K562 (cell line): Measurements from ENCODE around the gene ANKRD11. TPM values are rescaled to one million over a fixed set of nuclear protein-coding genes. Genes with fewer than 3 reads are reported as not detected.

Experiments used
- ATAC-seq: fragments of 200-7000 bp; cut with Tn5 transposase; 3 replicates; pipeline ENCODE4 v1.9.1; 2020; ENCODE audit warnings: moderate library complexity
- BruUV-seq: library from RNA; stranded (reverse); fragments of 400-500 nt; replicated peaks from 2 replicates; lab custom pipeline; 2021; lab: Mats Ljungman, UMichigan
- CTCF ChIA-PET: fragments of 300-600 bp; formaldehyde crosslinking; extraction: SDS; loops from one replicate; lab custom pipeline; 2021; ENCODE audit warnings: low intra/inter-chr PET ratio; lab: Yijun Ruan, JAX
- POLR2A ChIA-PET: fragments of 300-600, 350-650 bp; sonication (Branson Sonifier 250); formaldehyde crosslinking; extraction: SDS; loops from one replicate; lab custom pipeline; 2021; ENCODE audit warnings: antibody characterized with exemption, inconsistent platforms; lab: Yijun Ruan, JAX
- DNase-seq, 4 experiments: peaks; one replicate each; pipeline versions ENCODE4 v3.0.0 to v3.0.0-alpha.2; 2011 to 2018; ENCODE audit warnings: low spot score in 3 of 4, mixed read lengths in 3 of 4; ENCODE audit errors: extremely low read depth in 1 of 4
- FAIRE-seq: peaks from 2 replicates; lab custom pipeline; 2011; peaks lifted over from hg19 to GRCh38; lab: Jason Lieb, UNC
- H2AFZ ChIP-seq: 2 replicates; pipeline ENCODE4 v1.6.0; 2011; ENCODE audit warnings: low read depth, low read length, control low read depth, inconsistent platforms
- H3K27ac ChIP-seq: fragments of 200-600 bp; 3 replicates; pipeline ENCODE4 v1.8.0; 2011; ENCODE audit warnings: low read depth, mild to moderate bottlenecking, control low read depth, inconsistent platforms, low read length, moderate library complexity, mixed read lengths; ENCODE audit errors: extremely low read depth
- H3K27me3 ChIP-seq, 2 experiments: fragments of 300-600 bp in 1 of 2; 2 replicates in 1 of 2; 3 replicates in 1 of 2; pipeline versions ENCODE4 v1.6.0 to v1.8.0; 2011; ENCODE audit warnings: inconsistent platforms in 2 of 2, low read length in 2 of 2, mild to moderate bottlenecking in 1 of 2, mixed read lengths in 1 of 2, moderate library complexity in 1 of 2; ENCODE audit not compliant: control insufficient read depth in 2 of 2, insufficient read depth in 2 of 2
- H3K36me3 ChIP-seq: fragments of 300-600 bp; 3 replicates; pipeline ENCODE4 v1.8.0; 2011; ENCODE audit warnings: mild to moderate bottlenecking, low read length, inconsistent platforms; ENCODE audit not compliant: control insufficient read depth, insufficient read depth
- H3K4me1 ChIP-seq, 2 experiments: fragments of 200-600 bp in 1 of 2; replicated peaks in 1 of 2; 2 replicates in 1 of 2; 3 replicates in 1 of 2; pipeline versions ENCODE4 v1.5.1 to v1.8.0; 2011; ENCODE audit warnings: inconsistent platforms in 2 of 2, low read length in 2 of 2, mild to moderate bottlenecking in 1 of 2, mixed read lengths in 1 of 2, moderate library complexity in 1 of 2; ENCODE audit not compliant: control insufficient read depth in 2 of 2, insufficient read depth in 2 of 2
- H3K4me2 ChIP-seq: 2 replicates; pipeline ENCODE4 v1.6.1; 2011; ENCODE audit warnings: low read length, control low read depth, inconsistent platforms, mixed read lengths; ENCODE audit not compliant: insufficient read depth
- H3K4me3 ChIP-seq: fragments of 200-600 bp; sonication (generic), shearing (Covaris generic); 2 replicates; pipeline ENCODE4 v1.5.1; 2016; ENCODE audit warnings: control low read depth, inconsistent platforms
- H3K79me2 ChIP-seq: fragments of 200-600 bp; 3 replicates; pipeline ENCODE4 v1.8.0; 2011; ENCODE audit warnings: low read length, inconsistent platforms; ENCODE audit not compliant: control insufficient read depth, insufficient read depth
- H3K9ac ChIP-seq, 2 experiments: 2 replicates each; pipeline versions ENCODE4 v1.6.0 to v1.6.1; 2011; ENCODE audit warnings: low read depth in 2 of 2, low read length in 2 of 2, control low read depth in 1 of 2, inconsistent platforms in 1 of 2, mild to moderate bottlenecking in 1 of 2, mixed read lengths in 1 of 2; ENCODE audit not compliant: insufficient read depth in 1 of 2
- H3K9me1 ChIP-seq: one replicate; pipeline ENCODE4 v1.6.0; 2011; ENCODE audit warnings: inconsistent platforms, mild to moderate bottlenecking, low read length, moderate library complexity; ENCODE audit not compliant: control insufficient read depth, insufficient read depth
- H3K9me3 ChIP-seq: replicated peaks from 2 replicates; pipeline ENCODE4 v1.5.1; 2011; ENCODE audit warnings: low read depth, low read length, inconsistent platforms; ENCODE audit not compliant: control insufficient read depth, insufficient read depth
- H4K20me1 ChIP-seq: replicated peaks from 2 replicates; pipeline ENCODE4 v1.6.1; 2011; ENCODE audit warnings: low read length, inconsistent platforms, mixed read lengths; ENCODE audit not compliant: control insufficient read depth, insufficient read depth
- CHD4 ChIP-seq: fragments of 200-600 bp; sonication (generic); IDR thresholded peaks from 3 replicates; pipeline ENCODE4 v1.6.1; 2012; ENCODE audit warnings: low read depth, mild to moderate bottlenecking, mixed read lengths, low read length, inconsistent platforms; ENCODE audit not compliant: insufficient read depth, insufficient replicate concordance, poor library complexity, severe bottlenecking
- FOXM1 ChIP-seq, 2 experiments: fragments of 450-650 bp in 1 of 2; sonication (generic) in 1 of 2; formaldehyde crosslinking in 1 of 2; IDR thresholded peaks; 2 replicates each; pipeline versions ENCODE4 v1.6.1 to v1.9.0; 2017 to 2022; ENCODE audit warnings: low read depth in 2 of 2, mild to moderate bottlenecking in 2 of 2, missing genetic modification reagents in 1 of 2, moderate library complexity in 1 of 2
- POLR2AphosphoS5 ChIP-seq: IDR thresholded peaks from 2 replicates; pipeline ENCODE4 v1.6.1; 2011; ENCODE audit warnings: mild to moderate bottlenecking, low read depth, low read length, moderate library complexity; ENCODE audit not compliant: control insufficient read depth, insufficient read depth
- RCOR1 ChIP-seq, 2 experiments: IDR thresholded peaks; 2 replicates each; pipeline ENCODE4 v1.6.1; 2012; ENCODE audit warnings: low read depth in 2 of 2, low read length in 2 of 2, borderline replicate concordance in 1 of 2, improper control_type of control experiment in 1 of 2
- SAFB2 ChIP-seq: fragments of 200-400 bp; formaldehyde crosslinking; IDR thresholded peaks from 2 replicates; pipeline ENCODE4 v1.6.1; 2018; ENCODE audit warnings: borderline replicate concordance, low read length, low read depth, moderate library complexity; ENCODE audit not compliant: severe bottlenecking
- TFE3 ChIP-seq: fragments of 450-650 bp; formaldehyde crosslinking; IDR thresholded peaks from 2 replicates; pipeline ENCODE4 v1.4.0; 2020; ENCODE audit warnings: mild to moderate bottlenecking, mixed read lengths
- WGBS: fragments of 100-300 bp; shearing (Covaris generic); methylation state at CpG from one replicate; pipeline ENCODE4 v1.1.6; 2016; ENCODE audit warnings: low coverage, mixed read lengths; ENCODE audit not compliant: insufficient coverage; ENCODE audit errors: missing lambda C conversion rate; 5-methylcytosine and 5-hydroxymethylcytosine counted together
- in situ Hi-C: fragments of 300-500 bp; cut with MboI; formaldehyde crosslinking; loops from 4 replicates; pipeline ENCODE4 v1.15.0; 2018; ENCODE audit warnings: inconsistent platforms, mixed read lengths
- intact Hi-C: fragments of 100-400 bp; cut with micrococcal nuclease; formaldehyde crosslinking; loops from 2 replicates; pipeline ENCODE4 v1.14.2; 2022
- polyA plus RNA-seq, 8 experiments: library from polyadenylated mRNA; depleted of rRNA in 4 of 8; stranded (reverse) in 5 of 8; unstranded in 3 of 8; fragments of >200 nt; fragmentation: Nextera tagmentation in 2 of 8; fragmentation: Illumina TruSeq in 1 of 8; extraction: Ambion mirVana in 2 of 8; extraction: Trizol in 1 of 8; gene quantifications; 2 replicates each; pipeline versions ENCODE4 v1.2.1 to v1.2.3, GENCODE V29; 2011 to 2014; ENCODE audit warnings: inconsistent platforms in 1 of 8, missing spikeins in 1 of 8
- total RNA-seq, 7 experiments: library from RNA; depleted of rRNA in 6 of 7; stranded (reverse); fragments of >200 nt in 6 of 7; fragmentation: Illumina TruSeq in 2 of 7; extraction: Trizol in 2 of 7; gene quantifications; 2 replicates each; pipeline versions ENCODE4 v1.2.1 to v1.2.3, GENCODE V29; 2011 to 2021; ENCODE audit warnings: low replicate concordance in 1 of 7
- TF ChIP-seq, protein P1 (sequence below): fragments of 450-650 bp; IDR thresholded peaks from 2 replicates; pipeline ENCODE4 v1.6.1; 2016

Gene ANKRD11
- total and polyA plus RNA-seq, 9 of the 15 experiments (the other 6 are each of a cell fraction or from before 2014, with no cell fraction given): 4.7 to 126 (median 31.7) TPM

GRCh38 chr16:89481356-89481955, 8.9 kb downstream of the ANKRD11 start:
- in situ Hi-C loops: no loop called here
- Histone ChIP-seq H3K27ac (no peak overlapping the region), H3K9ac (peak overlapping the region in 1 of 2 experiments; percentile 17; a peak in 1 of 4 replicates), H3K9me1 (peaks cover 9% of the 10 kb centered on the region), H2AFZ (no peak overlapping the region), H3K27me3 (no peaks in the 10 kb centered on the region), H3K9me3 (no peaks in the 10 kb centered on the region), H3K4me3 (no peak overlapping the region), H3K79me2 (peaks cover 100% of the 10 kb centered on the region), H3K36me3 (peaks cover 50% of the 10 kb centered on the region), H3K4me2 (no peak overlapping the region), H3K4me1 (peaks cover 24 to 52% of the 10 kb centered on the region in 2 experiments), H4K20me1 (peaks cover 89% of the 10 kb centered on the region)
- no peak for DNase-seq
- TF ChIP-seq POLR2AphosphoS5 (peak; percentile 27; the same call in 1 of the 2 replicates), RCOR1 (IDR thresholded peaks at IDR 0.05; ENCODE audit: borderline replicate concordance in 1 of 2, low read depth in 2 of 2, low read length in 2 of 2) (no peak), CHD4 (no peak), FOXM1 (IDR thresholded peaks at IDR 0.05; ENCODE audit: low read depth) (no peak), FOXM1 (CRISPR knock-in tag; IDR thresholded peaks at IDR 0.05; ENCODE audit: low read depth) (no peak), TFE3 (CRISPR knock-in tag) (no peak), SAFB2 (no peak)
- TF ChIP-seq, protein P1, sequence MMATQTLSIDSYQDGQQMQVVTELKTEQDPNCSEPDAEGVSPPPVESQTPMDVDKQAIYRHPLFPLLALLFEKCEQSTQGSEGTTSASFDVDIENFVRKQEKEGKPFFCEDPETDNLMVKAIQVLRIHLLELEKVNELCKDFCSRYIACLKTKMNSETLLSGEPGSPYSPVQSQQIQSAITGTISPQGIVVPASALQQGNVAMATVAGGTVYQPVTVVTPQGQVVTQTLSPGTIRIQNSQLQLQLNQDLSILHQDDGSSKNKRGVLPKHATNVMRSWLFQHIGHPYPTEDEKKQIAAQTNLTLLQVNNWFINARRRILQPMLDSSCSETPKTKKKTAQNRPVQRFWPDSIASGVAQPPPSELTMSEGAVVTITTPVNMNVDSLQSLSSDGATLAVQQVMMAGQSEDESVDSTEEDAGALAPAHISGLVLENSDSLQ: peak; percentile 32; the same call in 1 of the 2 replicates
- 81% methylated on average over 13 of the region's 13 CpGs for WGBS
- ChIA-PET CTCF (interaction anchor here (0.5 to 0.6 kb wide), 2 partner anchors 8 to 131 kb away, joined by 3 to 7 read pairs; no protein-coding TSS in a partner anchor), POLR2A (interaction anchor here (0.5 to 1.8 kb wide), 4 partner anchors 9 to 829 kb away, joined by 3 to 14 read pairs (median 4); no protein-coding TSS in a partner anchor)
- BruUV-seq: no TSS peak
- no peak for ATAC-seq
- no peak for FAIRE-seq
- intact Hi-C loops: no loop called here
